GM04503 (cell line): Measurements from ENCODE around the gene NPVF.

Experiments
- DNase-seq: peaks from one replicate; pipeline ENCODE4 v3.0.0-alpha.2; 2012; ENCODE audit warnings: low read depth

NPVF gene

DNA sequence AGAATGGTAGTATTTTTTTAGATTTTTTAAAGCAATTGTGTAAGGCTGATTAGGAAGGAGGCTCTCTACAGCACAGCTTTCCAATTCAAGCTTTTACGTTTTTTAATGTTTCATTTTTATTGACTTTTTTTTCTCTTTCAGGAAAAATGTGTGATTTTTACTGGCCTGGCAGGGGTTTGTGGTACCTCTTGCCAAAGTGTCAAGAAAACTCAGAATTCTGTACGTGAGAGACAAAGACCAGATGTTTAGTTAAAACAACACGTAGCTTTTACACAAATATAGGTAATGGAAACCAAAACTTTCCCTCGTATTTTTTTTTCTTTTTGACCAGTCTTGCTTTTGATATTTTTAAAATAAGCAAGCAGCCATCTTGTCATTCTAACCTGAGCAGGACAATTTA is 6.0 kb upstream of the NPVF start:
- DNase-seq: no peak

DNA sequence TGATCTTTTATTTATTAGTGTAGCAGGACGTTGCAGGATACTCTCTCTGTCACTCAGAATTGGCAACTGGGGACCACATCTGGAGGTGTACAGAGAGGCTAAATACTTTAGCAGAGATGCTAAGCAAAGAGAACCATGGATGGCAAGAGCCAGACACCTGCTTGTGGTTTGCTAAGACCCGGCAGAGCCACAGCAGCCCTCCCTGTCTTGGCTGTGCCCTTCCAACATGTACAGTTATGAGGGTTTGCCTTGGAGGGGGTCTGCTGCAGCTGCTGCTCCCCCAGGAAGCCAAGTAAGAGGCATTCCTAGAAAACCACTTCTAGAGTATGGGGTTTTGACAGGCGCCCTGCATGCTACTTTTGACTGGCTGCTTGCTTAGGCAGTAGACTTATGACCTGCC is 5.1 kb downstream of the NPVF start:
- DNase-seq: no peak

DNA sequence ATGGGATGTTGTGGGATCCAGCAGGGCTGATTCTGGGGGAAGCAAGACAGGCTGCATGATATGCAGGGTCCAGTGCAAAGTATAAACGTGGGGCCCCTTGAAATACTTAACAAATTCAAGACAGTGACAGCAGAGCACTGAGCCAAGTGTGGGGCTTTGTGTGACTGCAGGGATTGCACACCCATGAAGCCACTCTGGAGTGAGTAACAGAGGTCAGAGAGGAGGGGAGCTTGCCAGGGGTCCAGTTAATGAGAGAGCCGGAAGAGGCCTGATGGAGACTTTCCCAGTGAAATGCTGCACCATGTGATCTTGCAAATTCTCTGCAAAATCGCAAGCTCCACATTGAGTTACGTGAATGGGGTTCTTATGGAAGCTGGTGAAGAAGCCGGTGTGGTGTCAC is 5.6 kb downstream of the NPVF start:
- DNase-seq: no peak

GRCh38 chr7:25221009-25221408 is 7.3 kb downstream of the NPVF start:
- DNase-seq: no peak

GRCh38 chr7:25218191-25218590 is 10.1 kb downstream of the NPVF start:
- DNase-seq: no peak

DNA sequence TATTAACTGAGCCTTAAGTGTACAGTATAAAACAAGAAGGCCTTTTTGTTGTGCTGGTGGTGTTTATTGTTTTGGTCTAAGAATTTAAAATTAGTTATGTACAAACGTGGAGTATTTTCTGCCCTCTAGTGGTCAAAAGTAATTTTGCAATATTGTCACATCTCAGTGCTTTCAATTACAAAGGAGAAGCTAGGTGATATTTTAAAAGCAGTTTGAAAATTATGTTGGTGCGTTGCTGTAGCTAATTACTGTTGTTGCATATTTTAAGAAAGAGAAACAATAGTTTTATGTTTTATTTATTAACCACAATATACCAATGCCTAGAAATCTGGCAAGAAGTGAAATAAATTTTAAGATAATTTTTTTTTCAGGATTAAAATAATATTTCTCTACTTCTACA is 11.4 kb downstream of the NPVF start:
- DNase-seq: peak; percentile 9

DNA sequence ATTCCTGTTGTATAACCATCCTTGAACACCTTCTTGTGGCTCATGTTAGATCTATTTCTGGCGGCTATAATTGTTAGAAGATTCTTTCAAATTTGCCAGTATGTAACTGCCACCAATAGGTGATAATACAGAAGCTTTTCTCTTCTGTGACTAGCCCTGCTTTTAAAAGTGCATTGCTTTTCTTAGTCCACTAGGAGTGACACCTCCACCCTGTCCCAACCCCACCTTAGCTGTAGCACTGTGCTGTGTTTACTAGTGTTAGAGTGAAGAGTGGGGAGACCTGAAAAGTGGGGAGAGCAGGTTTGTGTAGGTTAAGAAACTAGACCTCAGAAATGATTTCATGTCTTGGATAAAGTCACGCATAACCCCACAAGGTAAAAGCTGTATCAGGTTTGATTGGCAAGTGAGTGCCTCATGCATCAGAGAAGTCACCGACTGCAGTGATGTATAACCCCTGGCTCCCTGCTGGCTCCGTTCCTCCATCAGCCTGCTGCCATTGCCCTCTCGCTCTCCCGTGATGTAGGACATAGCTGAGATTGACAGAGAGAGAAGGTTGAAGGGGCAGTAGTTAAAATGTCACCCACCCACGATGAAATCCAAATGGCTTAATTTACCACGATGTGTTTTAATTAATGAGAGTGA is 12.5 kb downstream of the NPVF start:
- DNase-seq: no peak

DNA sequence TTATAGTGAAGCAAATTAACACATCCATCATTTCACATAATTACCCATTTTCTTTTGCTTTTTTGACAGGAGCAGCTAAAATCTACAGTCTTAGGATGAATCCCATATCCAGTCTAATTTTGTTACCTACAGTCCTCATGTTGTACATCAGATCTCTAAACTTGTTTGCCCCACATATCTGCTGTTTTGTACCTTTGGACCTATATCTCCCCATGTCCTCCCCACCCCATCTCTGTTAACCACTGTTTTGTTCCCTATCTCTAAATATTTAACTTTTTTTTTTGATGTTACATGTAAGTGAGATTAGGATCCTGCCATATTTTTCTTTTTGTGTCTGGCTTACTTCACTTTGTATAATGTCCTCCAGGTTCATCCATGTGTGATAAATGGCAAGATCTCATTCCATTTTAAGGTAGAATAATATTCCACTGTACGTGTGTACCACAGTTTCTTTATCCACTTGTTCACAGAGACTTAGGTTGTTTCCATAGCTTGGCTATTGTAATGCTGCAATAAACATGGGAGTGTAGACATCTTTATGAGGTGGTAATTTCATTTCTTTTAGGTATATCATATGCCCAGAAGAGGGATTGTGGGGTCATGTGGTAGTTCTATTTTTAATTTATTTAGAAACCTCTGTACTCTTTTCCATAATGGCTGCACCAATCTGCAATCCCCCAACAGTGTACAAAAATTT is 19.6 kb downstream of the NPVF start:
- no peak for DNase-seq

GRCh38 chr7:25207887-25208286 is 20.4 kb downstream of the NPVF start:
- DNase-seq: no peak

GRCh38 chr7:25206765-25207164 is 21.5 kb downstream of the NPVF start:
- no peak for DNase-seq

DNA sequence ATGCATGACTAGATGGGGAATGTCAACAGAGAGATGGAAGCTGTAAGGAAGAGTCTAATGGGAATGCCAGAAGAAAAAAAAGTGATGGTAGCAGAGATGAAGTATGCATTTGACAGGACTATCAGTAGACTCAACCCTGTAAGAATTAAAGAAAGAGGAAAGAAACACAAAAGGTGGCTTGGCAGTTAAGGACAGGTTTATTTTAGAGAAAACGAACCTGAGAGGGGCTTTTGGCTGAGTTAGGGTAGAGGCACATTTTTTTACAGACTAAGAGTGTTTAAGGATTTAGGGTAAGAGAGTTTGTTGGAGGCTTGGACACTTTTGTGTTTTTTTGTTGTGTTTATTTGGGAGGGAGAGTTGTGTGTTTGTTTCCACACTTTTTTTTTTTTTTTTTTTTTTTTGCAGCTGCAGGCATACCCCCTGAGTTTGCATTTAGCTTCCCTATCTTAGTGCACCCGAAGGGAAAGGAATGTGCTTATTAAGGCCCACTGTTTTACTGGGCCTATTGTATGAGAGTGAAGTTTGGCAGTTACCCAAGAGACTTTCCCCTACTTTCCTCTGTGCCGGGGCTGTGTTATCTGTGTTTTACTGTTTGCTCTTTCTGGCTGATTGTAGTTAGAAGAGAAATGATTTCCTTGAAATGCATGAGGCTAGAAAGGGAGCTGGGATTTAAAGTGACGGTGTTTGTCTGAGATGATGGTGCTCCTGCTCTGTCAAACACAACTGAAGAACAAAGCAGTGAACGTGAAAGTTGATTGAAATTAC is 32.0 kb downstream of the NPVF start:
- no peak for DNase-seq

DNA sequence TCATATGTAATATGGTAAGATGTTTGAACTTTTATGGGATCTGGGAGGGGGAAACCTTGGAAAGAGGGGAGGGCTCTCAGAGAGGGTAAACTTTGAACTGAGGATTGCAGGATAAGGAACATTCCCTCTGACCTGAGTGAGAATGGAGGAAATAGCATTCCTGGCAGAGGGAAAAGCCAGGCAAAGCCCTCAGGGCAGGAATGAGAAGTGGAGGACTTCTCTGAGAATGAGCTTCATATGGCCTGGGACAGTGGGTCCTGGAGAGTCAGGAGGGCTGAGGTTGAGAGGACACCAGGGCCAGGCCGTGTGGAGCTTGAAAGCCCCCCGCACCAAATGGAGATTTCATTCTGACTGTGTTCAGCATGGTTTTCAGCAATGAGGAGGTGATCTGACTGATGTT is 34.2 kb downstream of the NPVF start:
- no peak for DNase-seq

DNA sequence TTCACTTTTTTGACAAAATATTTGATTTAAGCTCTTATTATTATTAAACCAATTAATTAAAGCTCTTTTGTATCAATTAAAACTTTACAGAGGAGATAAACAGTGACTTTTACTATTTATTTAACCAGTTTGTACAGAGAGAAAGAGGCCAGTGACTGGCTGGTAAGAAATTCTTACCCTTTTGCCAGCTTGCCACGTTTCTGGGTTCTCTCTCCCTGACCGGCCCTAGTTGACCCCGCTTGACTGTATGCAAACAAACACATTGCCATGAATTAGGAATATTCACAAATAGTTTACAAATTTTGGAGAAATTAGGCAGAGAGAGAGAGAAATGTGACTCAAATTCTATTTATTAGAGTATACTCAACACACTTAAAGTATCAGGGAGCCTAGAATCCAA is 36.2 kb downstream of the NPVF start:
- DNase-seq: no peak

DNA sequence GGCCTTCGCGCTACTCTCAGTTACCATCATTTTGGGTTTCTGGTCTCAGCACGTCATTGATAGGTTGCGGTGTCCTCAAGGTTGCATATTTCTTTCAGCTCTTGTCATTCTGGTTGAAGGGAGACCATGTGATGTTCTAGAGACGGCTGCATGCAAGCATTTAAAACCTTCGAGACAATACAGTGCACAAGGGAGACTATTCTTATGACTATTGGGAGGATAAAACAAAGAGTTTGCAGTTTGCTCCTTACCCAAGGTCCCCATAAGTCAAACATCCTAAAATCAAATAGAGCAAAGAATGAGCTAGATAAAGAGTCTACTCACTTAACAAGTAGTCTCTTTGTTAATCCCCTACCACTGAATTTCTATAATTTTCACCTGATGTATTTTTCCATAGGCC is 39.1 kb downstream of the NPVF start:
- no peak for DNase-seq

GRCh38 chr7:25187932-25188331 is 40.4 kb downstream of the NPVF start:
- DNase-seq: no peak

GRCh38 chr7:25186436-25186835 is 41.9 kb downstream of the NPVF start:
- DNase-seq: no peak

GRCh38 chr7:25181532-25181931 is 46.8 kb downstream of the NPVF start:
- DNase-seq: no peak

- no peak for DNase-seq
Measured at GRCh38 chr7:25180946-25181345, 47.3 kb downstream of the NPVF start.

GRCh38 chr7:25180592-25180923 is 47.7 kb downstream of the NPVF start:
- no peak for DNase-seq

DNA sequence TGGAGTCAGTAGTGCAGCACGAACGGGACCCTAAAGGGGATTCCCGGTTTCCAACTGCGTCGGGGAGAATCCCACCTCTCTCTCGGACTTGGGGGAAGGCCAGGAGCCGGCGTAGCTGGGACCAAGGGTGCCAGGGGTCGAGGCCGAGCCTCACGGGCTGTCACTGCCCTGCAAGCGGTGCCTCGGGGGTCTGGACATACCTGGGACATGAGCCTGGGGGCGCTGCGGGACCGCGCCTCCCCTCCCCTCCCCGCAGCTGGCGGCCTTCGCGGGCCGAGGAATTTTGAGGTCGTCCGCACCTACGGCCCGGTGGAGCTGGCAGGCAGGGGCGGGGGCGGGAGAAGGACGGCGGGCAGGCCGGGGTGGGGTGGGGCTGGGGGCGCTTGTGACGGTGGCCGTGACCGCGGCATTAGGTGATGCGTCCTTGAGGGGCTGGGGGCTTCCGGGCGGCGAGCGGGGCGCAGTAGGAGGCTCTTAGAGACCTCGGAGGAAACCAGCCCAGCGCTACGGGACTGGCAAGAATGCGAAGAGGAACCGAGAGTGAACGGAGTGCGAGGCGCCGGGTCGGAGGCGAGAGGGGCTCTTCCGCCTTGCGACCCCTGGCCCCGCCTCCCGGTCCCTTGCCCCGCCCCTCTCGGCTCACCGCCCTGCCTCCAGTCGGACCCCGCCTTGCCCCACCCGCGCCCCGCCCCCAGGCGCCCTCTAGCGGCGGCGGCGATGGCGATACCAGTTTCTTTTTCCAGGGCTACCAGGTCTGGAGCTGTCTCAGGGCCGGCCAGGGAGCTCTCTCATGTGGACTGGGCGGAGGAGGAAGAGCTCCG is 48.3 kb downstream of the NPVF start:
- peak; percentile 21 for DNase-seq

DNA sequence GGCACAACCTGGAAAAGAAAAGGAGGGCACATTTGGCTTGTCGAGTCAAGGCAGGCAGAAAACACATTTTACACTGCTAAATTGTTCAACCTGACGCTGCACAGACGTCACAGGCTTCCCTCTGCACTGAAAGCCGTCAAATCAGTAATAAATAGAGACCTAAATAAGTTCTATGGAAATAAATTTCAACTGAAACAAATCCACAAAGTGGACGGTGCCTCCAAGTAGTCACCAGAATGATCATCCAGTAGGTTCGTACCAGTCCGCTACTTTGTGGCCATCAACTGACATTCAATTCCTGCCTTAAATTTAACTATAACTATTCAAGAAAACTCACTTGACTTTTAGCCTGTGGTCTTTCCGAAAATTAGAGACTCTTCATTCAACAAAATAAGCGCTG is 49.0 kb downstream of the NPVF start:
- no peak for DNase-seq
